ENCODE measurements around the gene SRMS.
"Not testable (repeated sequence)": the region's sequence is repeated elsewhere in the genome, so short reads cannot be mapped to it uniquely, and the experiment has no call there.

Gene SRMS

GRCh38 chr20:63560856-63561609, 13.5 kb upstream of the SRMS start:
- TF ChIP-seq CTCF (conservative IDR thresholded peaks at IDR 0.05) = no peak
- no peak overlapping the region for H3K27ac ChIP-seq

- TF ChIP-seq CTCF (conservative IDR thresholded peaks at IDR 0.05) = no peak
- no peak overlapping the region for H3K27ac ChIP-seq
Measured at GRCh38 chr20:63560333-63560805, 12.8 kb upstream of the SRMS start.

- not testable (repeated sequence) for H3K27ac ChIP-seq
Measured at GRCh38 chr20:63559485-63560332, 12.2 kb upstream of the SRMS start.

- TF ChIP-seq CTCF (conservative IDR thresholded peaks at IDR 0.05) = no peak
- no peak overlapping the region for H3K27ac ChIP-seq
Measured at GRCh38 chr20:63558804-63559484, 11.4 kb upstream of the SRMS start.

GRCh38 chr20:63557481-63557891, 9.9 kb upstream of the SRMS start:
- no peak overlapping the region for H3K27ac ChIP-seq
- no peak for TF ChIP-seq CTCF (conservative IDR thresholded peaks at IDR 0.05)

- TF ChIP-seq CTCF (conservative IDR thresholded peaks at IDR 0.05) = no peak
- no peak overlapping the region for H3K27ac ChIP-seq
Measured at GRCh38 chr20:63556873-63557478, 9.4 kb upstream of the SRMS start.

- no peak overlapping the region for H3K27ac ChIP-seq
- TF ChIP-seq CTCF (conservative IDR thresholded peaks at IDR 0.05) = no peak
Measured at GRCh38 chr20:63555661-63556381, 8.3 kb upstream of the SRMS start.
